IPS-15b (cell line): ENCODE results near the gene STEAP2.
"Not testable (repeated sequence)": the region's sequence is repeated elsewhere in the genome, so short reads cannot be mapped to it uniquely, and the experiment has no call there.

ENCODE experiments used
- H3K27me3 ChIP-seq: one replicate; pipeline ENCODE4 v1.6.1; 2013; ENCODE audit warnings: low read length; ENCODE audit not compliant: control insufficient read depth, insufficient read depth
- H3K36me3 ChIP-seq: one replicate; pipeline ENCODE4 v1.6.1; 2013; ENCODE audit warnings: low read length; ENCODE audit not compliant: control insufficient read depth, insufficient read depth
- H3K4me1 ChIP-seq: one replicate; pipeline ENCODE4 v1.6.1; 2013; ENCODE audit warnings: mild to moderate bottlenecking, low read length; ENCODE audit not compliant: control insufficient read depth, insufficient read depth
- H3K4me3 ChIP-seq: one replicate; pipeline ENCODE4 v1.5.1; 2013; ENCODE audit warnings: low read depth, low read length
- H3K9ac ChIP-seq: one replicate; pipeline ENCODE4 v1.6.1; 2013; ENCODE audit warnings: low read depth, mild to moderate bottlenecking, low read length
- H3K9me3 ChIP-seq: one replicate; pipeline ENCODE4 v1.6.1; 2013; ENCODE audit warnings: mild to moderate bottlenecking, low read length; ENCODE audit not compliant: control insufficient read depth, insufficient read depth

The STEAP2 gene

DNA sequence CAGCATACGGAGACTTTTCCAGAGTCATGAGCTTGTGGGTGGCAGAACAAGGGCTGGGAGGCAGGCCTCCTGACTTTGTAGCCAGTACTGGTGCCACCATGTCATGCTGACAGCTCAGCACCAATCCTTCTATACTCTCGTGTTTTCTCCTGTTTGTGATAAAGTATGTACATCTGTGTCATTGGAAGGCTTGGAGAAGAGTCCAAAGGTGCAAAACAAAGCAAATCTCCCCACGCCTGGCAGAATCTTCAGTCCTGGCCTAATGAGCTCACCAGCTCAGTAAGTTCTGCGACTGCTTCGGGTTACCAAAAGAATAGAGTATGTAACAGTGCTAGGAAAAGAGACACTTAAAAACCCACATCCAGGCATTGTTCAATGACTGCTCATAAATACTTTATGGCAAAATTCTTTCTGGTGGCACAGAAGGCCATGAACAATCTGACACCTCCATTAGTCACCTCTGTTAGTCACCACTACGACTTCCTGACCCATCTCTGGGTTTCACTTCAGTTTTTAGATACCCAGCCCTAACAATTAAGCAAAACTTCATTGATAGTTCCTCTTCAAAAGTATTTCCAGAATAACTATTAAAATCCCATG lies 32.8 kb upstream of the STEAP2 start:
- Histone ChIP-seq H3K4me3 (no peak overlapping the region), H3K9ac (no peak overlapping the region), H3K4me1 (peaks cover 5% of the 10 kb centered on the region), H3K36me3 (no peaks in the 10 kb centered on the region), H3K27me3 (no peaks in the 10 kb centered on the region), H3K9me3 (no peaks in the 10 kb centered on the region)

DNA sequence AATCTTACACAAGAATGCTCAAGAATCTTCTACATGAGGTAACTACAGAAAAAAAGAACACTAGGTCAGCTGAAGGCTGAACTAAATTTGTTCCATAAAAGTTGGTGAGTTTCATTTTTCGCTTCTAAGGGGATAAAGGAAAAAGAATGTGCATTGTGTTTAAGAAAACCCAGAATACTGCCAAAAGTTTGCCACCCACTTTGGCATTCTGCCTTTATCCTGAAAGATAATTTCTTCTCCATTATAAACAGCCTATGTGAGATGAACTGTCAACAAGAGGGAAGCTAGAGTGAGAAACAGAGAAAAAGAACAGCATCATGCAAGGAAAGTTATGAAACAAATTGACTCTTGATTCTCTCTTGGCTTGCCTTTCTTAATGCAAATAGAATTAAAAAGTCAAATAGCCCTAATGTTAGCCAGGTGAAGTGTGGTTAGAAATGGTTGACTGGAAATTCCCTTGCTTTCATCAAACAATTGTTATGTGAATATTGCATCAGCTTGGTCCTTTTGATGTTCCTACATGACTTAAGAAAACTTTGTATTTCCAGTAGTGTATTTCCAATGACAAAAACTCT lies 31.4 kb upstream of the STEAP2 start:
- no peak overlapping the region for H3K9ac ChIP-seq
- no peaks in the 10 kb centered on the region for H3K36me3 ChIP-seq
- H3K4me1 ChIP-seq = peaks cover 5% of the 10 kb centered on the region
- H3K27me3 ChIP-seq = no peaks in the 10 kb centered on the region
- H3K4me3 ChIP-seq = no peak overlapping the region
- H3K9me3 ChIP-seq = no peaks in the 10 kb centered on the region

DNA sequence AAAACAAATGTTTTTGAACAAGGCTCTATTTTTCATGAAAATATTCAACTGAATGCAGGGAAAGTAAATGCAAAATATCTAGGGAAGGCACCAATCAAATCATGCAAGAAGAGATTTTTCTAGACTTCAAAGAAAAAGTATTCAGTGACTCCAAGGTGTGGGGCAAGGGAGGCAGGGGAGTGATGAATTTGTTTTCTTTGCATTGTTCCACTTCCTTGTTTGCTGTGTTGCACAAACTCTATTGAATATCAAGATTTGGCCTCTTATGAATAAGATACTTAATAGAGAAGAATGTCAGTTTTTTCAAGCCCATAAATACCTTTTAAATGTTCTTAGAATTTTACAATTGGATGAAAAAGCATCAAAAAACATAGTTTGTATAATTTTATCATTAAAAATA lies 30.9 kb upstream of the STEAP2 start:
- H3K9ac ChIP-seq = no peak overlapping the region
- H3K4me3 ChIP-seq = no peak overlapping the region

DNA sequence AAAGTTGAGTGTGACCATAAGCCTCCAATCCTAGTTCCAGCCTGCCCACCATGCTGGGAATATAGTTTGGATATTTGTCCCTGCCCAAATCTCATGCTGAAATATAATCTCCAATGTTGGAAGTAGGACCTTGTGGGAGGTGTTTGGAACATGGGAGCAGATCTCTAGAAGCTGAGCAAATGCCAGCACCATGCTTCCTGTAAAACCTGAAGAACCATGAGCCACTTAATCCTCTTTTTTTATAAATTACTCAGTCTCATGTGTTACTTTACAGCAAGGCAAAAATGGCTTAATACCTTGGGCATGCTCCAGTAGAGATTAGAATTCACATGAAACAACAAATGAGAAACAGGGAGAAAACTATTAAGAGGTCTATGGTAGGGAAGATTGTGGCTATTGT lies 30.1 kb upstream of the STEAP2 start:
- Histone ChIP-seq H3K36me3 (no peaks in the 10 kb centered on the region), H3K4me3 (no peak overlapping the region), H3K27me3 (no peaks in the 10 kb centered on the region), H3K9ac (no peak overlapping the region), H3K4me1 (peaks cover 5% of the 10 kb centered on the region), H3K9me3 (no peaks in the 10 kb centered on the region)

More for the DNA sequence above, 30.9 kb upstream of the STEAP2 start:
- Histone ChIP-seq H3K9me3 (no peaks in the 10 kb centered on the region), H3K27me3 (no peaks in the 10 kb centered on the region), H3K36me3 (no peaks in the 10 kb centered on the region), H3K4me1 (peaks cover 5% of the 10 kb centered on the region)

- not testable (repeated sequence) for H3K36me3 ChIP-seq, H3K4me1 ChIP-seq, H3K9me3 ChIP-seq, H3K9ac ChIP-seq, H3K4me3 ChIP-seq, H3K27me3 ChIP-seq
Observed at GRCh38 chr7:90186290-90186689, 25.2 kb upstream of the STEAP2 start.

GRCh38 chr7:90187507-90188050 lies 24.0 kb upstream of the STEAP2 start:
- Histone ChIP-seq H3K9me3 (peaks cover 9% of the 10 kb centered on the region), H3K4me1 (no peaks in the 10 kb centered on the region), H3K27me3 (no peaks in the 10 kb centered on the region), H3K36me3 (no peaks in the 10 kb centered on the region), H3K4me3 (no peak overlapping the region), H3K9ac (no peak overlapping the region)

DNA sequence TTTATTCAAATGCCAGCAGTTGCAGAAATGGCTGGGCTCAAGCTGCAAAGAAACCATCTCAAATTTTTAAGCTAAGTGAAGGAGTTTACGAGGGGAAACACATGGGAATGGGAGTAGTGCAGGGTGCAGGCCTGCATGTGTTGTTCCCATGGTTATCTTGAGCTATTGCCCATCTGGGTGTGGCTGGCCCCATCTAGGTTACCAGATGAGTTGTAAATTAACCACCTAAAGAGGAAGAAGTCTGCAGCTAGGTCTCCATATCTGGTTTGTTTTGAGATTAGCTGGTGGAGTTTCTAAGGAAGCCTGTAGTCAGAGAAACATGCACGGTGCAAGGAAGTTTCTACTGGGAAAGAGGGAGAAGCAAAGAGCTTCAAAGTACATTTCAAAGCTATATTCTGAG lies 23.3 kb upstream of the STEAP2 start:
- H3K9me3 ChIP-seq = peaks cover 9% of the 10 kb centered on the region
- no peaks in the 10 kb centered on the region for H3K27me3 ChIP-seq
- no peak overlapping the region for H3K4me3 ChIP-seq

GRCh38 chr7:90190995-90191394 lies 20.5 kb upstream of the STEAP2 start:
- Histone ChIP-seq H3K4me1 (no peaks in the 10 kb centered on the region), H3K9ac (no peak overlapping the region), H3K4me3 (no peak overlapping the region), H3K27me3 (no peaks in the 10 kb centered on the region), H3K36me3 (no peaks in the 10 kb centered on the region), H3K9me3 (peaks cover 12% of the 10 kb centered on the region)

More for the DNA sequence above, 23.3 kb upstream of the STEAP2 start:
- Histone ChIP-seq H3K4me1 (no peaks in the 10 kb centered on the region), H3K36me3 (no peaks in the 10 kb centered on the region), H3K9ac (no peak overlapping the region)

DNA sequence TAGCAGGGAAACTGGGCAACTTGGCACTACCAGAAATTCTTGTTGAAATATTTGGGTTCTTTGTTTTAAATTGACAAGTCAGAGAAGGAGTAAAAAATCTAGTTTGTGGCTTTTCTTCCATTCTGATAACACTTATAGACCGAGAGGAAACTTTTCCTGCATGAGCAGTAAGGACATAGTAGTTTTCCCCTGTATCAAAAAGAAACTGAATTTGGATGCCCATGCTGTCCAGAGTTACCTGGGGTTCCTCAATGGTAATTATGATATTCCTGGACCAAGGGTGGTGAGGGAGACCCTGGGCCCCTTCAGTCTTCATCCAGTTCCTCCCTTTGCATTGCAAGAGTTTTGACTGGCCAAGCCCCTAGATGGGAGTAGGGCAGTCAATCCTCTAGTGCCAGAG lies 19.9 kb upstream of the STEAP2 start:
- H3K4me3 ChIP-seq = no peak overlapping the region
- H3K9me3 ChIP-seq = peaks cover 12% of the 10 kb centered on the region
- no peak overlapping the region for H3K9ac ChIP-seq
- H3K4me1 ChIP-seq = no peaks in the 10 kb centered on the region
- H3K27me3 ChIP-seq = no peaks in the 10 kb centered on the region
- H3K36me3 ChIP-seq = no peaks in the 10 kb centered on the region

- H3K27me3 ChIP-seq = no peaks in the 10 kb centered on the region
- H3K36me3 ChIP-seq = no peaks in the 10 kb centered on the region
- no peak overlapping the region for H3K4me3 ChIP-seq
- no peak overlapping the region for H3K9ac ChIP-seq
- H3K9me3 ChIP-seq = peaks cover 12% of the 10 kb centered on the region
- H3K4me1 ChIP-seq = no peaks in the 10 kb centered on the region
Observed at GRCh38 chr7:90192876-90193750, 18.4 kb upstream of the STEAP2 start.

- H3K4me1 ChIP-seq = no peaks in the 10 kb centered on the region
- H3K4me3 ChIP-seq = no peak overlapping the region
- H3K9me3 ChIP-seq = peaks cover 12% of the 10 kb centered on the region
- no peak overlapping the region for H3K9ac ChIP-seq
- no peaks in the 10 kb centered on the region for H3K36me3 ChIP-seq
- H3K27me3 ChIP-seq = no peaks in the 10 kb centered on the region
Observed at GRCh38 chr7:90194911-90195809, 16.4 kb upstream of the STEAP2 start.
